ENCODE data around the gene ELF1.
"Not testable (repeated sequence)": the region's sequence is repeated elsewhere in the genome, so short reads cannot be mapped to it uniquely, and the experiment has no call there.

The ELF1 gene

DNA sequence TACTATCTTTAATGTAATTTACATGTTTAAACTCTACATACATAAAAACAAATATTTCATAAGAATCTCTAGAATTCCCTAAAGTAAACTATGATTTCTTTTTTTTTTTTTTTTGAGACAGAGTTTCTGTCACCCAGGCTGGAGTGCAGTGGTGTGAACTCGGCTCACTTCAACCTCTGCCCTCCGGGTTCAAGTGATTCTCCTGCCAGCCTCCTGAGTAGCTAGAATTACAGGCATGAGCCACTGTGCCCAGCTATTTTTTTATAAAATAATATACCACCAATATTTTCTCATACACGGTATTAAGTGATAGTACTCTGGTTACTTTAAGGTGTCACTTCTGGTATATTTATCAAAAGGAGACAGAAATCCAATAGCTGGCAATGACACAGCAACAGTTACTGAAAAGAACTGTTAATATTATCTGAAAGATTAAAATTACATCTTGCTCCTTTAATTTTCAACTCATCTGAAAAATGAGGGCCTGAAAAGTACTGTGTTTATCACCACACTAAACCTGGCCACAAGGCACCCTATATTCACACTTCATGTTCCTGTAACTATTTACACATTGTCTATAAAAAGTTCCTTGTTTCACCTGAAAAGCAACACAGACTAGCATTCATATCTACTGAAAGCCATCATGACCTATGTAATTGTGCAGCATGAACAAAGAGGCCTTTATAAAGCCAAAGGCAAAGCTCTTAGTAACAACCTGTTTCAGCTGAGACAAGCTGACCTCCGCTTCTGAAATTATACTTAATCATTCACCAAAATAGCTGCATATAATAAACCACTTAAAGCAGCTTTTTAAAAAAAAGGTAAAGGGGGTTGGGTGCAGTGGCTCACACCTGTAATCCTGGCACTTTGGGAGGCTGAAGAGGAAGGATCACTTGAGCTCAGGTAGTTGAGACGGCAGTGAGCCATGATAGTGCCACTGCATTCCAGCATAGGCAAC, 123.6 kb downstream of the ELF1 start:
- FAIRE-seq, result no peak
- no peak for DNase-seq (ENCODE audit: low spot score)

- not testable (repeated sequence) for FAIRE-seq; DNase-seq (ENCODE audit: low spot score)
These were observed 125.5 kb downstream of the ELF1 start for GRCh38 chr13:40893573-40893972.

DNA sequence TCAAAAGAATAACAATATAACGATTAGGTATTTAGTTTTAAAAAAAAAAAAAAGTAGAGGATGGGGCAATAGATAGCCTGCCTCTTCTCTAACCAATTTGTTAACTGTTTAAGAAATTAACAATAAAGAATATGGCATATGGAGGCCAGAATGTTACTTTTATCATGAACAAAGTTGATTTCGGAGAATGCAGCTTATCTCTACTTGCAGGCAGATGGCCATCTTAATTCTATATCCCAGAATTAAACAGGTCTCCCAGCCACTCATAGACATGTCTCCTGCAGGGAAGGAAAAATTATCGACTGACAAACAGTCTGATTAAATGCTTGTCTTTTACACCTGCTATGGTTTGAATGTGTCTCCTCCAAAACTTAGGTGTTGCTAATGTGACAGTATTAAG, 133.1 kb downstream of the ELF1 start:
- FAIRE-seq (no peak), DNase-seq (ENCODE audit: low spot score) (no peak)

DNA sequence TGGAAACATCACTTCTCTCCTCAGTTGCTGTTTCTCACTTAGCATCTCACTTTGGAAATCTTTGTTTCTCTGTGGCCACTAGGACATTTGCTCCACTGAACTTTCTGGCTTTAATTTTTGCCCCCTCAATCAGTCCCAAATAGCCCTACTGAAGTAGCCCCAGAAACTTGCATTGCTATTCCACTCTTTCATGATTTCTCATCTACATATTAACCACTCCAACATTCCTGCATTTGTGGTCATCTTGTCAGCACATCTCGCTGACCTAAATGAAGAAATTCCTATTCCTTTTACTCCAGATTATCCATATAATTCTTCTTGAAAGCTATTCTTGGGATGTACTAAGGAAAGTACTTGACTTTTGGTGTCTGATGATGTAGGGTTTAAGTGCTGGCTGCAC, 134.9 kb downstream of the ELF1 start:
- DNase-seq (ENCODE audit: low spot score); FAIRE-seq: not testable (repeated sequence)
